HG03064 (cell line): ENCODE data around the gene ZNF652.
"Not testable (repeated sequence)": the region's sequence is repeated elsewhere in the genome, so short reads cannot be mapped to it uniquely, and the experiment has no call there.

Source experiments
- ATAC-seq: cut with Tn5 transposase; IDR thresholded peaks from one replicate; pipeline ENCODE4 v1.9.1; 2021; ENCODE audit warnings: low read depth; ENCODE audit not compliant: unreplicated experiment

The ZNF652 gene

GRCh38 chr17:49387498-49388289 is 25.6 kb upstream of the ZNF652 start:
- ATAC-seq: no peak

- ATAC-seq: no peak
Measured at GRCh38 chr17:49386373-49386772, 24.3 kb upstream of the ZNF652 start.

GRCh38 chr17:49384951-49385350 is 22.9 kb upstream of the ZNF652 start:
- no peak for ATAC-seq

- ATAC-seq: no peak
Measured at GRCh38 chr17:49383060-49383459, 21.0 kb upstream of the ZNF652 start.

GRCh38 chr17:49382556-49382955 is 20.5 kb upstream of the ZNF652 start:
- ATAC-seq: no peak

GRCh38 chr17:49381793-49382192 is 19.7 kb upstream of the ZNF652 start:
- no peak for ATAC-seq

- ATAC-seq: no peak
Measured at GRCh38 chr17:49381033-49381432, 19.0 kb upstream of the ZNF652 start.

GRCh38 chr17:49379926-49380325 is 17.9 kb upstream of the ZNF652 start:
- no peak for ATAC-seq

- no peak for ATAC-seq
Measured at GRCh38 chr17:49378311-49378710, 16.3 kb upstream of the ZNF652 start.

GRCh38 chr17:49375544-49375943 is 13.5 kb upstream of the ZNF652 start:
- ATAC-seq: no peak

GRCh38 chr17:49373115-49373514 is 11.1 kb upstream of the ZNF652 start:
- no peak for ATAC-seq

- no peak for ATAC-seq
Measured at GRCh38 chr17:49372425-49372824, 10.4 kb upstream of the ZNF652 start.

- no peak for ATAC-seq
Measured at GRCh38 chr17:49370971-49371834, 9.2 kb upstream of the ZNF652 start.

- no peak for ATAC-seq
Measured at GRCh38 chr17:49369760-49370159, 7.7 kb upstream of the ZNF652 start.

- no peak for ATAC-seq
Measured at GRCh38 chr17:49369089-49369488, 7.0 kb upstream of the ZNF652 start.

GRCh38 chr17:49365667-49366066 is 3.6 kb upstream of the ZNF652 start:
- no peak for ATAC-seq

GRCh38 chr17:49365126-49365525 is 3.1 kb upstream of the ZNF652 start:
- not testable (repeated sequence) for ATAC-seq

GRCh38 chr17:49364119-49364518 is 2.1 kb upstream of the ZNF652 start:
- no peak for ATAC-seq

- ATAC-seq: no peak
Measured at GRCh38 chr17:49363251-49363650, 1.2 kb upstream of the ZNF652 start.

GRCh38 chr17:49362723-49363117 is 670 bp upstream of the ZNF652 start:
- no peak for ATAC-seq

GRCh38 chr17:49361129-49361901 is 735 bp downstream of the ZNF652 start:
- ATAC-seq: peak; percentile 16
